GM21737 (cell line): Measurements from ENCODE around the gene GDPD1.
"Not testable (repeated sequence)": the region's sequence is repeated elsewhere in the genome, so short reads cannot be mapped to it uniquely, and the experiment has no call there.

Experiments used
- ATAC-seq: cut with Tn5 transposase; IDR thresholded peaks from one replicate; pipeline ENCODE4 v1.9.1; 2021; ENCODE audit warnings: mild to moderate bottlenecking, moderate library complexity; ENCODE audit not compliant: unreplicated experiment

The GDPD1 gene

GRCh38 chr17:59238906-59239305 is 18.6 kb downstream of the GDPD1 start:
- ATAC-seq = no peak

- ATAC-seq = no peak
Measured at GRCh38 chr17:59244081-59244480, 23.8 kb downstream of the GDPD1 start.

- no peak for ATAC-seq
Measured at GRCh38 chr17:59254742-59255141, 34.4 kb downstream of the GDPD1 start.

- no peak for ATAC-seq
Measured at GRCh38 chr17:59257101-59257500, 36.8 kb downstream of the GDPD1 start.

GRCh38 chr17:59260722-59261121 is 40.4 kb downstream of the GDPD1 start:
- ATAC-seq = no peak

- ATAC-seq = no peak
Measured at GRCh38 chr17:59266745-59267144, 46.4 kb downstream of the GDPD1 start.

GRCh38 chr17:59267776-59268175 is 47.5 kb downstream of the GDPD1 start:
- ATAC-seq = no peak

GRCh38 chr17:59275618-59276017 is 55.3 kb downstream of the GDPD1 start:
- ATAC-seq = no peak

- peak; percentile 89 for ATAC-seq
Measured at GRCh38 chr17:59277031-59277430, 56.7 kb downstream of the GDPD1 start.

GRCh38 chr17:59278406-59278805 is 58.1 kb downstream of the GDPD1 start:
- no peak for ATAC-seq

- ATAC-seq = no peak
Measured at GRCh38 chr17:59284317-59284716, 64.0 kb downstream of the GDPD1 start.

- ATAC-seq = no peak
Measured at GRCh38 chr17:59287452-59287851, 67.1 kb downstream of the GDPD1 start.

- ATAC-seq = no peak
Measured at GRCh38 chr17:59287891-59288290, 67.6 kb downstream of the GDPD1 start.

- no peak for ATAC-seq
Measured at GRCh38 chr17:59289981-59290301, 69.6 kb downstream of the GDPD1 start.

GRCh38 chr17:59290302-59290998 is 70.1 kb downstream of the GDPD1 start:
- not testable (repeated sequence) for ATAC-seq

- no peak for ATAC-seq
Measured at GRCh38 chr17:59292174-59292523, 71.8 kb downstream of the GDPD1 start.

GRCh38 chr17:59296190-59296589 is 75.9 kb downstream of the GDPD1 start:
- no peak for ATAC-seq

GRCh38 chr17:59298521-59298920 is 78.2 kb downstream of the GDPD1 start:
- no peak for ATAC-seq

- no peak for ATAC-seq
Measured at GRCh38 chr17:59299400-59300092, 79.2 kb downstream of the GDPD1 start.

- ATAC-seq = no peak
Measured at GRCh38 chr17:59300941-59301340, 80.6 kb downstream of the GDPD1 start.

- no peak for ATAC-seq
Measured at GRCh38 chr17:59304811-59305210, 84.5 kb downstream of the GDPD1 start.

GRCh38 chr17:59310263-59310920 is 90.1 kb downstream of the GDPD1 start:
- no peak for ATAC-seq
